Measurements from ENCODE around the gene CD96. TPM values are rescaled to one million over a fixed set of nuclear protein-coding genes. Genes with fewer than 3 reads are reported as not detected.

CD96 gene
- total and polyA plus RNA-seq, 2 donors (not counting 3 experiments of a cell fraction or from before 2014, with no cell fraction given) = not detected

DNA sequence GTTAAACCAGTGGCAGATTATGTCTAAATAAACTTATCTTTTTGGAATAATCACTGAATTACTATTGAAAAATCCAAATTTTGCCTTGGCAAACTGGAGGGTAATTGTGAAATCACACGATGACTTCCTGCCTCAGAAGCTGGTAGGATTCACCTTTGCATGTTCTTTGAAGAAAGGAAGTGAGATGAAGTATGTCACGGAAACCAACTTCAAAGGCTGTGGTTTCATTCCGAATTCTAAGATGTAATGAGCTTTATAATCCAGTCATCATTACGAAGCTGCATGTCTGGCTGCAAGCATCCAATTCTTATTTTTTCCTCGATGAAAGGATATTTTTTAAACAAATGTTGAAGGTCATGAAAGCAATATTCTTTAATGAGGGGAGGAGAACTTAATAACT is 68.2 kb downstream of the CD96 start:
- no peak for FAIRE-seq
- no peak for DNase-seq (ENCODE audit: low read depth, low spot score)
- Histone ChIP-seq H3K4me2 (ENCODE audit: insufficient read depth, low read length) (no peak overlapping the region), H3K79me2 (ENCODE audit: control insufficient read depth, insufficient read depth, low read length) (no peaks in the 10 kb centered on the region), H3K9me3 (replicated peaks; ENCODE audit: control insufficient read depth, insufficient read depth, low read length) (no peaks in the 10 kb centered on the region), H3K27ac (ENCODE audit: insufficient read depth, low read depth, low read length) (no peak overlapping the region), H4K20me1 (replicated peaks; ENCODE audit: control insufficient read depth, extremely low read depth, insufficient read depth, low read length) (no peaks in the 10 kb centered on the region), H3K9ac (replicated peaks; ENCODE audit: extremely low read depth, insufficient read depth, low read length) (no peak overlapping the region), H2AFZ (ENCODE audit: low read depth, low read length) (no peak overlapping the region), H3K36me3 (ENCODE audit: control insufficient read depth in 2 of 2, extremely low read depth in 1 of 2, insufficient read depth in 2 of 2, low read length in 2 of 2) (no peaks in the 10 kb centered on the region), H3K4me3 (replicated peaks in 1 of 3; ENCODE audit: insufficient read depth in 1 of 3, low read depth in 1 of 3, low read length in 3 of 3) (no peak overlapping the region), H3K27me3 (ENCODE audit: control insufficient read depth in 2 of 2, insufficient read depth in 2 of 2, low read length in 2 of 2) (peaks cover 2 to 7% of the 10 kb centered on the region in 2 experiments), H3K9me1 (replicated peaks; ENCODE audit: control insufficient read depth, extremely low read depth, insufficient read depth, low read length) (no peaks in the 10 kb centered on the region), H3K4me1 (ENCODE audit: control insufficient read depth, extremely low read depth, insufficient read depth, low read length) (no peaks in the 10 kb centered on the region)
- ChIA-PET POLR2A (no interaction called here), CTCF (no interaction called here)
- no peak for TF ChIP-seq POLR2AphosphoS5 (IDR thresholded peaks at IDR 0.05; ENCODE audit: insufficient read depth, low read depth, low read length)
- no peak for TF ChIP-seq FOS (IDR thresholded peaks at IDR 0.05; ENCODE audit: borderline replicate concordance, insufficient read depth, low read length)
- TF ChIP-seq POLR2A (IDR thresholded peaks at IDR 0.05; ENCODE audit: low read depth, low read length) = no peak
- TF ChIP-seq GATA2 (IDR thresholded peaks at IDR 0.05; ENCODE audit: insufficient read depth, insufficient read length, low read depth, low read length) = no peak
- dilution Hi-C loops (cut with MboI; ENCODE audit: extremely low pct_ligation_motif_present, low sequenced_read_pairs) (no loop called here), intact Hi-C loops (cut with micrococcal nuclease) (no loop called here)
- BruUV-seq (replicated peaks) = no TSS peak

DNA sequence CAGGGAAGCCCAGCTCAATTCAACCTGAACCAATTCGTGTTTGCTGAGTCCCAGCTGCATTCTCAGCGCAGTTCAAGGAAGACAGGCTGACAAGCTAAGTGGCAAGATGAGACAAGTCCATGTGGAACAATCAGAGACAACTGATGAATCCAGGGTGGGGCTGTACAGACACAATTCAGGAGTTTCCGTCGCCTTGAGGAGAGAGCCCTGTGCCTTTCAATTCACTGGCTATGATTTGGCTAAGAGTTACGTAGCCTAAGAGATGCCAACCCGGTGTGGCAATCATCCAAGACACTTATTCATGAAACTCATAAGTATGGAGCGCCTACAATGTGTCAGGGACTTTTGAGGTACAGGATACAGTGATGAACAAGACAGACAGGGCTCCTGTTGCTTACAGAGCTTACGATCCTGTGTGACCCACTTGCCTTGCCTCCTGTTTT is 68.6 kb downstream of the CD96 start:
- no peak for TF ChIP-seq POLR2A (IDR thresholded peaks at IDR 0.05; ENCODE audit: low read depth, low read length)
- TF ChIP-seq FOS (IDR thresholded peaks at IDR 0.05; ENCODE audit: borderline replicate concordance, insufficient read depth, low read length) = no peak
- no peak for TF ChIP-seq JUN (IDR thresholded peaks at IDR 0.05; ENCODE audit: borderline replicate concordance, insufficient read depth, insufficient read length, low read depth)
- TF ChIP-seq GATA2 (IDR thresholded peaks at IDR 0.05; ENCODE audit: insufficient read depth, insufficient read length, low read depth, low read length) = no peak
- TF ChIP-seq EZH2 (IDR thresholded peaks at IDR 0.05; ENCODE audit: borderline replicate concordance, low read depth, low read length, severe bottlenecking) = no peak
- no peak for TF ChIP-seq MYC (IDR thresholded peaks at IDR 0.05; ENCODE audit: low read depth, low read length)
- TF ChIP-seq, protein P1, sequence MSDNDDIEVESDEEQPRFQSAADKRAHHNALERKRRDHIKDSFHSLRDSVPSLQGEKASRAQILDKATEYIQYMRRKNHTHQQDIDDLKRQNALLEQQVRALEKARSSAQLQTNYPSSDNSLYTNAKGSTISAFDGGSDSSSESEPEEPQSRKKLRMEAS (IDR thresholded peaks at IDR 0.05; ENCODE audit: insufficient read depth, insufficient read length) = no peak
- no peak for TF ChIP-seq POLR2AphosphoS5 (IDR thresholded peaks at IDR 0.05; ENCODE audit: insufficient read depth, low read depth, low read length)
- TF ChIP-seq, protein P2, sequence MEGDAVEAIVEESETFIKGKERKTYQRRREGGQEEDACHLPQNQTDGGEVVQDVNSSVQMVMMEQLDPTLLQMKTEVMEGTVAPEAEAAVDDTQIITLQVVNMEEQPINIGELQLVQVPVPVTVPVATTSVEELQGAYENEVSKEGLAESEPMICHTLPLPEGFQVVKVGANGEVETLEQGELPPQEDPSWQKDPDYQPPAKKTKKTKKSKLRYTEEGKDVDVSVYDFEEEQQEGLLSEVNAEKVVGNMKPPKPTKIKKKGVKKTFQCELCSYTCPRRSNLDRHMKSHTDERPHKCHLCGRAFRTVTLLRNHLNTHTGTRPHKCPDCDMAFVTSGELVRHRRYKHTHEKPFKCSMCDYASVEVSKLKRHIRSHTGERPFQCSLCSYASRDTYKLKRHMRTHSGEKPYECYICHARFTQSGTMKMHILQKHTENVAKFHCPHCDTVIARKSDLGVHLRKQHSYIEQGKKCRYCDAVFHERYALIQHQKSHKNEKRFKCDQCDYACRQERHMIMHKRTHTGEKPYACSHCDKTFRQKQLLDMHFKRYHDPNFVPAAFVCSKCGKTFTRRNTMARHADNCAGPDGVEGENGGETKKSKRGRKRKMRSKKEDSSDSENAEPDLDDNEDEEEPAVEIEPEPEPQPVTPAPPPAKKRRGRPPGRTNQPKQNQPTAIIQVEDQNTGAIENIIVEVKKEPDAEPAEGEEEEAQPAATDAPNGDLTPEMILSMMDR (IDR thresholded peaks at IDR 0.05; ENCODE audit: extremely low read depth in 1 of 2, insufficient read depth in 1 of 2, low read depth in 1 of 2, low read length in 2 of 2) = no peak
- ChIA-PET CTCF (no interaction called here), POLR2A (no interaction called here)
- Histone ChIP-seq H3K9me3 (replicated peaks; ENCODE audit: control insufficient read depth, insufficient read depth, low read length) (no peaks in the 10 kb centered on the region), H3K4me3 (replicated peaks in 1 of 3; ENCODE audit: insufficient read depth in 1 of 3, low read depth in 1 of 3, low read length in 3 of 3) (no peak overlapping the region), H3K36me3 (ENCODE audit: control insufficient read depth in 2 of 2, extremely low read depth in 1 of 2, insufficient read depth in 2 of 2, low read length in 2 of 2) (no peaks in the 10 kb centered on the region), H3K9ac (replicated peaks; ENCODE audit: extremely low read depth, insufficient read depth, low read length) (no peak overlapping the region), H3K4me2 (ENCODE audit: insufficient read depth, low read length) (no peak overlapping the region), H4K20me1 (replicated peaks; ENCODE audit: control insufficient read depth, extremely low read depth, insufficient read depth, low read length) (no peaks in the 10 kb centered on the region), H2AFZ (ENCODE audit: low read depth, low read length) (no peak overlapping the region), H3K27me3 (ENCODE audit: control insufficient read depth in 2 of 2, insufficient read depth in 2 of 2, low read length in 2 of 2) (peaks cover 2 to 7% of the 10 kb centered on the region in 2 experiments), H3K9me1 (replicated peaks; ENCODE audit: control insufficient read depth, extremely low read depth, insufficient read depth, low read length) (no peaks in the 10 kb centered on the region), H3K4me1 (ENCODE audit: control insufficient read depth, extremely low read depth, insufficient read depth, low read length) (no peaks in the 10 kb centered on the region), H3K79me2 (ENCODE audit: control insufficient read depth, insufficient read depth, low read length) (no peaks in the 10 kb centered on the region), H3K27ac (ENCODE audit: insufficient read depth, low read depth, low read length) (no peak overlapping the region)
- intact Hi-C loops (cut with micrococcal nuclease) (no loop called here), dilution Hi-C loops (cut with MboI; ENCODE audit: extremely low pct_ligation_motif_present, low sequenced_read_pairs) (no loop called here)
- no peak for DNase-seq (ENCODE audit: low read depth, low spot score)
- no TSS peak for BruUV-seq (replicated peaks)
- no peak for FAIRE-seq

All from endothelial cell of umbilical vein (primary cell).